CD4-positive, alpha-beta T cell treated with Interleukin-1 beta for 1 hour (primary cell): ENCODE results near the gene PRAMEF18.
A peak's percentile ranks its signal among the peaks of the same experiment; 100 is the strongest.
"Not testable (repeated sequence)": the region's sequence is repeated elsewhere in the genome, so short reads cannot be mapped to it uniquely, and the experiment has no call there.

Source experiments
- DNase-seq, 2 donors: peaks; one replicate each; pipeline ENCODE4 v3.0.0-alpha.2; 2020 to 2022

Gene PRAMEF18

DNA sequence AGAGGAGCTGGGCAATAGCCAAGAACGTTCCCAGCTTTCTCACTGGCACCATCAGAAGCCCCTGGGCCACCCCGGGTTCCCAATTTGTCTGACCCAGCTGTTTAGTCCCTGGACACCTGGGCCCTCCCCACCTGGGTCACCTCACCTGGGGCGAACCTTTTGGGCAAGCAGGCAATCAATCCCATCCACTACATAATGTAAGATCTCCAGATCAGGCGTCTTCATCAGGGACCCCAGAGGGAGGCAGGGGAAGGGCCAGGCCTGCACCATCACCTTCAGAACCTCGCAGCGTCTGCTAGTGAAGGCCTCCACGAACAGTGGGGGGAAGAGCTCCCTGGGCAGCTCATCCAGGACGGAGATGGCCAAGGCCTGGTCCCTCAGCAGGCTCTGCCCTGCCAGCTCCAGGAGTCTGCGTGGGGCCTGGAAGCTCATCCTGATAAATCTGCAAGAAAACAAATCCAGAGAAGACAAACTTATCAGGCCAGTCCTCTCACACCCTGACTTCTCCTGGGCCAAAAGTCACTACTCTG, at the start of gene PRAMEF18:
Gene PRAMEF18 (minus strand): TSS at position 480 of the 530 bp plus-strand sequence. CDS start 48 bp downstream, at position 432.
- not testable (repeated sequence) for DNase-seq

GRCh38 chr1:13265124-13265523, 39.2 kb upstream of the PRAMEF18 start:
- DNase-seq = not testable (repeated sequence)

DNA sequence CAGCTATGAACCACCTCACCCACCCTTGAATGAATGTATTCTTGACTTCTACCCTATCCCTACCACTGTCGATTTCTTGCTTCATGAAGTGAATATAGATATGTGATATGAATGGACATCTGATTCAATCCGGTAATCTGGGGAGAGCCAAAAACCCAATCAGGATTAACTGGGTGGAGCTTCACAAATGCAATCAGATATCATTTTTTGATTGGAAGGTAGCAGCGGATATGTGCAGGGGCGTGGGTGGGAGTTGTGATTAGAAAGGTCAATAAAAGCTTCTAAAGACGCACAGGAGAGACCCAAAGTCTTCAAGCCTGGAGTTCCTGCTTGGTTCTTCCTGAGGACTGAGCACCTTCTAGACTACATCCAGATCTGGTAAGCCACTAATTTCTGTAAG, 27.9 kb upstream of the PRAMEF18 start, which contains the start of gene PRAMEF5:
Gene PRAMEF5 (plus strand): TSS at position 301 of the 400 bp plus-strand sequence. CDS start 5,071 bp downstream, outside the sequence.
- not testable (repeated sequence) for DNase-seq

DNA sequence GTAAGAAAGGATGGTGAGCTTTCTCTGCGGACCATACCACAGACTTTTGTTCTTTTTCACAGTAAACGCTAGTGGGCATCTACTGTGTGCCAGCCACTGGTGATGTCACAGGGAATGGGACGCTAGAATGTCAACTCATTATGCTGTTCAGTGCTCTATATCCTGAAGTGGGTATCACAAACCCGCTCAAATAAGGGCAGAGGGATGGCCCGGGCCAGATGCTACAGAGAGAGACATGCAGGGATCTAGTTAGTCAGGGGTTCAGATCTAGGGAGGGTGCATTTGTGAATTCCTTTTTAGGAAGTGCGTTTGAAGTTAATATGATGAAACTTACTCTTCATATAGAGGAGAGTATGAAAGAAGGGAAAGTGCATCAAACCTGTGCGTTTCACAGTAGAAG, 21.2 kb upstream of the PRAMEF18 start:
- DNase-seq = not testable (repeated sequence)

DNA sequence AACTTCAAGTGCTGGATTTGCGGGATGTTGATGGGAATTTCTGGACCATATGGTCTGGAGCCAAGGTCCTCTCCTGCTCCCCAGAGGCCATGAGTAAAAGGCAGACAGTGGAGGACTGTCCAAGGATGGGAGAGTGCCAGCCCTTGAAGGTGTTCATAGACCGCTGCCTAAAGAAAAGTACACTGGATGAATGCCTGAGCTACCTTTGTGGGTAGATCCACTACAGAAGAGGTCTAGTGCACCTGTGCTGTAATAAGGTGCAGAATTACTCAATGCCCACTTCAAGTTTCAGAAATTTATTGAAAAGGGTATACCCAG, 20.6 kb upstream of the PRAMEF18 start:
- DNase-seq = not testable (repeated sequence)

GRCh38 chr1:13245841-13246553, 20.0 kb upstream of the PRAMEF18 start:
- DNase-seq = not testable (repeated sequence)

- DNase-seq = not testable (repeated sequence)
Observed at GRCh38 chr1:13243536-13244263, 17.7 kb upstream of the PRAMEF18 start.

- not testable (repeated sequence) for DNase-seq
Observed at GRCh38 chr1:13239633-13240032, 13.7 kb upstream of the PRAMEF18 start.

DNA sequence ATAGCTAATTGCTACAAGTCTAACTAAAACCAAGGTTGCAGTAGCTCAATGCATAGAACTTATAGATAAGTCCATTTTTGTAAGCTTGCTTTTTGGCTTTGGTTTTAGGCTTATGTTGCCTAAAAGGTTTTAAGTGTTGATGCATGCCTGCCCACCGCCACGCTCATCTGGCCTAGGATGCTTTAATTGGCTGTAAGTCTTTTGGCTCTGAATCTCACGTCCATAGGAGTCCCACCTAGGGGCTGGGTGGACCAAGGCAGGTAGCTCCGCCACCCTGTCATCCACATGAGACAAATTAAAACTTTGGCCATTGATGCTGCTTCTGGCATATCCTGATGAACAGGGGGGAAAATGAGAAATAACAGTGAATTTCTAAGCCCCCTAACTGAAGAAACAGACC, 11.6 kb upstream of the PRAMEF18 start:
- not testable (repeated sequence) for DNase-seq

DNA sequence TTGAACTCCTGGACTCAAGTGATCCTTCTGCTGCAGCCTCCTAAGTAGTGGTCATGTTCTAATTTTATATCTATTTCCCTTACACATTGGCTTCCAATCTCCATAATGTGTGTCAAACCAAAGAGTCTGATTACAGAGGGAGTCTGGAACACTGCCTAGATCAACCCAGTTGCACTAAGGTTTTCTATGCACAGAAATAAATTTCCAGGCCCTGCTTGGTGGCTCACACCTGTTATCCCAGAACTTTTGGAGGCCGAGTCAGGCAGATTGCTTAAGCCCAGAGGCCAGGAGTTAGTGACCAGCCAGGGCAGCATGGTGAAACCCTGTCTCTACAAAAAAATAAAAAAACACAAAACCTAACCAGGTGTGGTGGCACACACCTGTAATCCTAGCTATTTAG, 8.1 kb upstream of the PRAMEF18 start:
- not testable (repeated sequence) for DNase-seq

- not testable (repeated sequence) for DNase-seq
Observed at GRCh38 chr1:13232056-13232455, 6.1 kb upstream of the PRAMEF18 start.

DNA sequence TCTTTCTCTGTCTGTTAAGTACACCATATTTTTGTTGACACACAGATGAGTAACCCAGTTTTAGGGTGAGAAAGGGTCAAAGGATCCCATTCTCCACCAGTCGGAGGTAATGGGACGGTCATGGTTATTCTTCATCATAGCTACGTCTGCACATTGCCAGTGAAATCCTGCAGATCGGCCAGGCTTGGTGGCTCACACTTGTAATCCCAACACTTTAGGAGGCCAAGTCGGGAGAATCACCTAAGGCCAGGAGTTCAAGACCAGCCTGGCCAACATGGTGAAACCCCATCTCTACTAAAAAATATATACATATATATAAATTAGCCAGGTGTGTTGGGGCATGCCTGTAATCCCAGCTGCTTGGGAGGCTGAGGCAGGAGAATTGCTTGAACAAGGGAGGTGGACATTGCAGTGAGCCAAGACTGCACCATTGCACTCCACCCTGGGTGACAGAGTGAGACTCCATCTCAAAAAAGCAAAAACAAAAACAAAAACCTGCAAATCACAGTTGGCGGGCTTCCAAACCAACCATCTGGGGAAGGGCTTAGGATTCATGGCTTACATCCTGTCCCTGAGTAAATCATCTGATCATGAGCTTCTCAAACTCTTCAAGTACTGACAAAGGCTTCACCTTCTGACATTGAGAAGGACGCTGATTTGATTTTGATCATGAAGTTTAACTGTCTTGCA, 5.3 kb upstream of the PRAMEF18 start:
- DNase-seq = not testable (repeated sequence)

GRCh38 chr1:13230601-13231000, 4.6 kb upstream of the PRAMEF18 start:
- not testable (repeated sequence) for DNase-seq

GRCh38 chr1:13230096-13230495, 4.1 kb upstream of the PRAMEF18 start:
- DNase-seq = not testable (repeated sequence)

DNA sequence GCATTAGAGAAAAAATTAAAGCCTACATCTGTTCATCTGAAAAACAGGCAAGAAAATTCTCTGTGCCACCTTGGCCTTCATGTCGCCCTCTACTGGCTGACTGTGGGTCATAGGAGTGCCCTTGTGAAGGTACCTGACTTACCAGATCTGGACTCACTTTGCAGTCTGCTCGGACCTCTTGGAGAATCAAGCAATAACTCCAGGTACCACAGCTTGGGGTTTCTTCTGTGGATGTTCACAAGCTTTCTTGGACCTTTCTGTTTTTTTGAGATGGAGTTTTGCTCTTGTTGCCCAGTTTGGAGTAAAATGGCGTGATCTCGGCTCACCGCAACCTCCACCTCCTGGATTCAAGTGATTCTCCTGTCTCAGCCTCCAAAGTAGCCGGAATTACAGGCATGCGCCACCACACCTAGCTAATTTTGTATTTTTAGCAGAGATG, 2.4 kb upstream of the PRAMEF18 start:
- DNase-seq = peak; percentile 15 to 17

DNA sequence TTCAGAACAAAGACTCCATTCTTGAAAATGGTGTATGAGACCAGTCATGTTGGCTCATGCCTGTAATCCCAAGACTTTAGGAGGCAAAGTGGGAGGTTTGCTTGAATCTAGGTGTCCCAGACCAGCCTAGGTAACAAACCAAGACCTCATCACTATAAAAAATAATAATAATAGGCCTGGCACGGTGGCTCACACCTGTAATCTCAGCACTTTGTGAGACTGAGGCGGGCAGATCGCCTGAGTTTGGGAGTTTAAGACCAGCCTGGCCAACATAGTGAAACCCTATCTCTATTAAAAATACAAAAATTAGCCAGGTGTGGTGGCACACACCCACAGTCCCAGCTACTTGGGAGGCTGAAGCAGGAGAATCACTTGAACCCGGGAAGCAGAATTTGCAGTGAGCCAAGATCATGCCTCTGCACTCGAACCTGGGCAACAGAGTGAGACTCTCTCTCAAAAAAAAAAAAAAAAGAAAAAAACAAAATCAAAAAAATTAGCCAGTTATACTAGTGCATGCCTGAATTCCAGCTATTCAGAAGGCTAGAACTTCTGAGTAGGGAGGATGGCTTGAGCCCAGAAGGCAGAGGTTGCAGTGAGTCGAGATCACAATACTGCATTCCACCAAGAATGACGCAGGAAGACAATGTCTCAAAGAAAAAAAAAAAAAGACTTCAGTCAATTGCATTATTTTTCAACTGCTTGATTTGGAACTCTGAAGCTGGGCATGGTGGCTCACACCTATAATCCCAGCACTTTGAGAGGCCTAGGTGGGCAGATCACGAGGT, 1.5 kb upstream of the PRAMEF18 start:
- not testable (repeated sequence) for DNase-seq

- no peak for DNase-seq
Observed at GRCh38 chr1:13224480-13225060, 1.4 kb downstream of the PRAMEF18 start.

GRCh38 chr1:13222788-13223187, 3.2 kb downstream of the PRAMEF18 start:
- DNase-seq = not testable (repeated sequence)

GRCh38 chr1:13219203-13219602, 6.8 kb downstream of the PRAMEF18 start:
- not testable (repeated sequence) for DNase-seq

GRCh38 chr1:13216619-13217018, 9.3 kb downstream of the PRAMEF18 start:
- not testable (repeated sequence) for DNase-seq

- DNase-seq = not testable (repeated sequence)
Observed at GRCh38 chr1:13208712-13209111, 17.2 kb downstream of the PRAMEF18 start.

GRCh38 chr1:13201309-13201708, 24.6 kb downstream of the PRAMEF18 start, which contains the start of gene PRAMEF13:
Gene PRAMEF13, minus strand, starts transcription at chr1:13201409. Its CDS starts 1,820 bp downstream, at chr1:13199589.
- DNase-seq = not testable (repeated sequence)
